ENCODE results near the gene C1orf21.

Gene C1orf21

DNA sequence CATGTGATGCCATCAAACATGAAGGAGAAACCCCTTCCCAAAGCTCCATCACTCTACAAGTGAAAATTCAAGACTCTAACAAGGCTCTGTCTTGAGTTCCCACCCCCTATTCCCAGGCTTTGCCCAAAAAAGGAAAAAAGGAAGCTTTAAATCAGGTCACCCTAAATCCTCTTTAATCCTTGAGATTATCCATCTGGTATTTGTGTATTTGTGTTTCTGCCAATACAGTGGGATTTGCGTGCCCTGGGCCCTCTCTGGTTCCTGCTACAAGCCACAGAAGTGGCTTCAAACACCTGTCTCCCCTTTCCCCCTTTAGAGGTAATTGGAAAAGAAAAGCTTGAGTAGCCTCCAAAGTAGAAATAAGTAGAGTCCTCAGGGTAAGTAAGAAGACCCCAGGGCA is 247.5 kb downstream of the C1orf21 start:
- Histone ChIP-seq H3K27me3 (ENCODE audit: control insufficient read depth in 1 of 2, insufficient read depth in 2 of 2, low read length in 2 of 2) (no peaks in the 10 kb centered on the region), H3K27ac (ENCODE audit: low read depth, low read length) (no peak overlapping the region), H3K4me3 (ENCODE audit: low read depth in 1 of 2, low read length in 2 of 2) (no peak overlapping the region), H3K9me3 (ENCODE audit: control insufficient read depth in 1 of 2, low read length in 2 of 2) (no peaks in the 10 kb centered on the region), H3K36me3 (ENCODE audit: control insufficient read depth in 1 of 2, insufficient read depth in 2 of 2, low read length in 2 of 2) (no peaks in the 10 kb centered on the region), H3K9ac (ENCODE audit: low read depth in 1 of 2, low read length in 2 of 2) (no peak overlapping the region), H3K4me1 (ENCODE audit: control insufficient read depth in 1 of 2, insufficient read depth in 2 of 2, low read length in 2 of 2) (no peaks in the 10 kb centered on the region)

DNA sequence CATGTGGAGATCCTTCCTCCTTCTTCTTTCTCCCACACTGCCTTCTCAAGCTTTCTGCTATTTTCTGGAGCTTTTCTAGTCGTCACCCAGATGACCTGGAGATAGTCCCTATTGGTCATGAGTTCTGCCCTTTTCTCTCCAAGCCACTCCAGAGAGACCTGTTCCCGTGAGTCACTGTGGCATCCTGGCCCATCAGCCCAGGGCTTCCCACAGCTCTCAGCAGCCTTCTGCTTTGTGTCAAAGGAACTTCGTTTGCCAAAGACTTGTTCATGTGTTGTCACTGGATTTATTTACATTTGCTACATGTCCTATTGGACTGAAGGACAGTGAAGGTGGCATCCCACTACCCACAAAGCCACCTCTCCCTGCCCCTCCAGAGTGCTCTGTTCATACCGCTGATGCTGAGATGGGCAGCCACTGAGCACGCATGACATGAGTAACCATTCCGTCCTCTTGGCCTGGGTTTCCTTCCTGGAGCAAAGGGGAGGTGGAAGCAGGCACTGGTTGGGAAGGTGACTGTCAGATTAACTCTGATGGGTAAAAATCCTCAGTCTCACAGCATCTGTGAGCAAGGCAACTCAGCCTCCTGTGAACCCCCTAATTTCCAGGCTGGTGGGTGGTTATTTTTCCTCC is 248.6 kb downstream of the C1orf21 start:
- H3K36me3 ChIP-seq (ENCODE audit: control insufficient read depth in 1 of 2, insufficient read depth in 2 of 2, low read length in 2 of 2): no peaks in the 10 kb centered on the region
- no peak overlapping the region for H3K4me3 ChIP-seq (ENCODE audit: low read depth in 1 of 2, low read length in 2 of 2)
- no peak overlapping the region for H3K9ac ChIP-seq (ENCODE audit: low read depth in 1 of 2, low read length in 2 of 2)
- no peaks in the 10 kb centered on the region for H3K27me3 ChIP-seq (ENCODE audit: control insufficient read depth in 1 of 2, insufficient read depth in 2 of 2, low read length in 2 of 2)
- H3K9me3 ChIP-seq (ENCODE audit: control insufficient read depth in 1 of 2, low read length in 2 of 2): no peaks in the 10 kb centered on the region
- H3K4me1 ChIP-seq (ENCODE audit: control insufficient read depth in 1 of 2, insufficient read depth in 2 of 2, low read length in 2 of 2): no peaks in the 10 kb centered on the region
- H3K27ac ChIP-seq (ENCODE audit: low read depth, low read length): no peak overlapping the region

DNA sequence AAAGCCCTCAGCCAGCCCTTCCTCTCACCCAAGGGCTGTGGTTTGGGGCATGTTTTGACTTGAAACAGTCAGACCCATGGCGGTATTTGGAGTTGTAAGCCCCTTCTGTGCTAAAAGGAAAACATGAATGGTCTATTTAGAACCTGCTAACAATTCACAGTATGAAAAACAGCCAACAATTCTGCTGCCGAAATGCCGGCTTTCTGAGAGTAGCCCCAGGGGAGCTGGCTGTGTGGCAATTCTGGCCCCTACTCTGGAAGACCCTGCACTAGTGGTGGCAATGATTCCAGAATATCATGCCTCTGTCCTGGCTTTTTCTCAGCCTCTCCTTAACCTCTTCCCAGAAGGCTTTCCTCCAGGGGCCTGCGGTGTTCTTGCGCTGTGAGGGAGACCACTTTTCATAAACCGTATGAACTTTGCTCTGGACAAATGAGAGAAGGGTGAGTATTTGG is 249.2 kb downstream of the C1orf21 start:
- H3K4me3 ChIP-seq (ENCODE audit: low read depth in 1 of 2, low read length in 2 of 2): no peak overlapping the region
- no peaks in the 10 kb centered on the region for H3K4me1 ChIP-seq (ENCODE audit: control insufficient read depth in 1 of 2, insufficient read depth in 2 of 2, low read length in 2 of 2)
- no peaks in the 10 kb centered on the region for H3K36me3 ChIP-seq (ENCODE audit: control insufficient read depth in 1 of 2, insufficient read depth in 2 of 2, low read length in 2 of 2)
- H3K27me3 ChIP-seq (ENCODE audit: control insufficient read depth in 1 of 2, insufficient read depth in 2 of 2, low read length in 2 of 2): no peaks in the 10 kb centered on the region
- H3K9me3 ChIP-seq (ENCODE audit: control insufficient read depth in 1 of 2, low read length in 2 of 2): no peaks in the 10 kb centered on the region
- H3K9ac ChIP-seq (ENCODE audit: low read depth in 1 of 2, low read length in 2 of 2): no peak overlapping the region
- no peak overlapping the region for H3K27ac ChIP-seq (ENCODE audit: low read depth, low read length)

DNA sequence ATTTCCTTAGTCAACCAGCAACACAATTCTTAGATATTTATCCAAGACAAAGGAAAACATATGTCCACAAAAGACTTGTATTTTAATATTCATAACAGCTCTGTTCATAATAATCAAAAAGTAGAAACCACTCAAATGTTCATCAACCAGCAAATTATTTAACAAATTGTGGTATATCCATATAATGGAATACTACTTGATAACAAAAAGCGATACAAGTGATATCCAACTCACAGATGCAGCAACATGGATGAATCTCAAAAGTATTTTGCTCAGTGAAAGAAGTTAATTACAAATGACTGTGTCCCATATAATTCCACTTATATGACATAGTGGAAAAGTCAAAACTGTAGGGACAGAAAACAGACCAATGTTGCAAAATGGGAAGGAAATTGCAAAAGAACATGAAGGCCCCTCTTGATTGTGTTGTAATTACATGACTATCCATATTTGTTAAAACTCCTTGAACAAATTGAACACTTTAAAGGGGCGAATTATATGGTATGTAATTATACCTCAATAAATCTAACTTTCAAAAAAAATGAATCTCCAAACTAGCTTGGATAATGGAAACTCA is 250.9 kb downstream of the C1orf21 start:
- no peak overlapping the region for H3K27ac ChIP-seq (ENCODE audit: low read depth, low read length)
- H3K9ac ChIP-seq (ENCODE audit: low read depth in 1 of 2, low read length in 2 of 2): no peak overlapping the region
- H3K27me3 ChIP-seq (ENCODE audit: control insufficient read depth in 1 of 2, insufficient read depth in 2 of 2, low read length in 2 of 2): no peaks in the 10 kb centered on the region
- H3K4me1 ChIP-seq (ENCODE audit: control insufficient read depth in 1 of 2, insufficient read depth in 2 of 2, low read length in 2 of 2): no peaks in the 10 kb centered on the region
- H3K36me3 ChIP-seq (ENCODE audit: control insufficient read depth in 1 of 2, insufficient read depth in 2 of 2, low read length in 2 of 2): no peaks in the 10 kb centered on the region
- no peaks in the 10 kb centered on the region for H3K9me3 ChIP-seq (ENCODE audit: control insufficient read depth in 1 of 2, low read length in 2 of 2)
- no peak overlapping the region for H3K4me3 ChIP-seq (ENCODE audit: low read depth in 1 of 2, low read length in 2 of 2)

DNA sequence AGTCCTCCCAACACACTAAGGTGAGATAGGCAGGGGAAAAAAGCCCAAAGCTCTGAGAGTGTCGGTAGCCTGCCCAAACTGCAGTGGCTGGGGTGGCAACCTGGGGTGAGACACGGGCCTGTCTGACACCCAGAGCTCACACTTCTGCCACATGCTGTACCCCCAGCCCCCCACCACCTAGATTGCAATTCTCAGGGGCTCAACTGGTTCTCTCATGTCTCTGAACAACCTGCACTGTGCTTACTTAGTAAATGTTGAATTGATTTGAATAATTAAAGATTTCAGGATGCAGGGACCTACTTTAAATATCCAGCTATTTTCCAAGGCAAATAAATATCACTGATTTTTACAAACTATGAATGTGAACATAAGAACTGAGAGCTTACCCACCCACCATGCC is 252.4 kb downstream of the C1orf21 start:
- no peaks in the 10 kb centered on the region for H3K36me3 ChIP-seq (ENCODE audit: control insufficient read depth in 1 of 2, insufficient read depth in 2 of 2, low read length in 2 of 2)
- no peak overlapping the region for H3K27ac ChIP-seq (ENCODE audit: low read depth, low read length)
- no peaks in the 10 kb centered on the region for H3K9me3 ChIP-seq (ENCODE audit: control insufficient read depth in 1 of 2, low read length in 2 of 2)
- H3K4me3 ChIP-seq (ENCODE audit: low read depth in 1 of 2, low read length in 2 of 2): no peak overlapping the region
- H3K9ac ChIP-seq (ENCODE audit: low read depth in 1 of 2, low read length in 2 of 2): no peak overlapping the region
- H3K27me3 ChIP-seq (ENCODE audit: control insufficient read depth in 1 of 2, insufficient read depth in 2 of 2, low read length in 2 of 2): no peaks in the 10 kb centered on the region
- no peaks in the 10 kb centered on the region for H3K4me1 ChIP-seq (ENCODE audit: control insufficient read depth in 1 of 2, insufficient read depth in 2 of 2, low read length in 2 of 2)

DNA sequence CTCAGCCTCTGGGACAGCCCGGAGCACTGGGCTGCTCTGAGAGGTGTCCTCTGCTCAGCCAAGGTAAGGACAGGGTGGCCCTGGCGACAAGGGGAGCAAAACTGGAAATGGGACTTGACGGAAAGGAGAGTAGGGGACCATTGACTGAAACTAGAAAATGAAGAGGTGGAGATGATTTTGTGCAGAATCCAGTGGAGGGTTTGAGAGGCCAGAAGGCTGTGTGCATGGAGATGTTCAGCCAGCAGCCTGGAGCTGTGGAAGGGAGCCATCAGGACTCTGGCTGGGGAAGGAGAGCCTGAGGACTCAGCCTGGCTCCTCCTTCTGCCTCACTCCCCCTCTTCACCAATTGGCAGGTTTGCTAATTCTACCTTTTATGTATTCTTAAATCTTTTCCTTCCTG is 253.7 kb downstream of the C1orf21 start:
- no peaks in the 10 kb centered on the region for H3K36me3 ChIP-seq (ENCODE audit: control insufficient read depth in 1 of 2, insufficient read depth in 2 of 2, low read length in 2 of 2)
- no peaks in the 10 kb centered on the region for H3K4me1 ChIP-seq (ENCODE audit: control insufficient read depth in 1 of 2, insufficient read depth in 2 of 2, low read length in 2 of 2)
- H3K27ac ChIP-seq (ENCODE audit: low read depth, low read length): no peak overlapping the region
- H3K9me3 ChIP-seq (ENCODE audit: control insufficient read depth in 1 of 2, low read length in 2 of 2): no peaks in the 10 kb centered on the region
- H3K4me3 ChIP-seq (ENCODE audit: low read depth in 1 of 2, low read length in 2 of 2): no peak overlapping the region
- no peak overlapping the region for H3K9ac ChIP-seq (ENCODE audit: low read depth in 1 of 2, low read length in 2 of 2)
- H3K27me3 ChIP-seq (ENCODE audit: control insufficient read depth in 1 of 2, insufficient read depth in 2 of 2, low read length in 2 of 2): no peaks in the 10 kb centered on the region

DNA sequence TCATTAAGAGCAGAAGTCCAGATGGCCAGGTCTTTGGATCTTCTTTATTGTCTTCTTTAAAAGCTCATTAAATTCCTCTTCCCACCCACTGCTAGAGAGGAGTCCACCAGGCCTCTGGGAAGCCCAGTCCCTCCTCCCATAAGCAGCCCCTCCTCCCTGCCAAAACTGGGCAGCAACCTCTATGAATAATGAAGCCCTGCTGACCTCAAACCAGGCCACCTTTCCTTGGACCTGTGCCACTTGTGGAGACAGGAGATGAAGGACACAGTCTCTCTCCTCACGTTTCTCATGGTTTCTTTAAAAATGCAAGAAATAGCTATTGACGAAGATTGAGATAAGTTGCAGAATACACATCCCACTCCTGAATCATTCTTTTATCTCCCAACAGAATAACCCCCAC is 255.1 kb downstream of the C1orf21 start:
- H3K27ac ChIP-seq (ENCODE audit: low read depth, low read length): no peak overlapping the region
- no peak overlapping the region for H3K9ac ChIP-seq (ENCODE audit: low read depth in 1 of 2, low read length in 2 of 2)
- H3K4me3 ChIP-seq (ENCODE audit: low read depth in 1 of 2, low read length in 2 of 2): no peak overlapping the region
- no peaks in the 10 kb centered on the region for H3K27me3 ChIP-seq (ENCODE audit: control insufficient read depth in 1 of 2, insufficient read depth in 2 of 2, low read length in 2 of 2)
- no peaks in the 10 kb centered on the region for H3K4me1 ChIP-seq (ENCODE audit: control insufficient read depth in 1 of 2, insufficient read depth in 2 of 2, low read length in 2 of 2)
- no peaks in the 10 kb centered on the region for H3K36me3 ChIP-seq (ENCODE audit: control insufficient read depth in 1 of 2, insufficient read depth in 2 of 2, low read length in 2 of 2)
- H3K9me3 ChIP-seq (ENCODE audit: control insufficient read depth in 1 of 2, low read length in 2 of 2): no peaks in the 10 kb centered on the region

DNA sequence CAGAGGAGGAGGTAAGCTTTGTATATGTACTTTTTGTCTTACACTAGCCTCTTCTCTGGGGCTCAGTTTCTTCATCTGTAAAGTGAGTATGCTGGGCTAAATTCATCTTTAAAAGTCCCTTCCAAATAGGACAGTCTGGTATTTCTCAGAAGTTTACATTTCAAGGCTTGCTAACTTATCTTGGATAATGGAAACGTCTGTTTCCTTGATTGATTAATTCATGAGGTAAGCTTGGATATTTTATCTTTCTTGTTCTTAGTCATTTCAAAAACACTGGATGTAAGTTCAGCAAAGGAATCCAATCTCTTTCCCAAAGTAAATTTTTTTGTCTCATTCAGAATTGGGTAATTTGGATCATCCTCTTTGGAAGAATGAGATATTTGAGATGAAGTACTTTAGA is 256.8 kb downstream of the C1orf21 start:
- no peaks in the 10 kb centered on the region for H3K9me3 ChIP-seq (ENCODE audit: control insufficient read depth in 1 of 2, low read length in 2 of 2)
- no peak overlapping the region for H3K27ac ChIP-seq (ENCODE audit: low read depth, low read length)
- H3K36me3 ChIP-seq (ENCODE audit: control insufficient read depth in 1 of 2, insufficient read depth in 2 of 2, low read length in 2 of 2): no peaks in the 10 kb centered on the region
- no peak overlapping the region for H3K9ac ChIP-seq (ENCODE audit: low read depth in 1 of 2, low read length in 2 of 2)
- H3K27me3 ChIP-seq (ENCODE audit: control insufficient read depth in 1 of 2, insufficient read depth in 2 of 2, low read length in 2 of 2): no peaks in the 10 kb centered on the region
- H3K4me1 ChIP-seq (ENCODE audit: control insufficient read depth in 1 of 2, insufficient read depth in 2 of 2, low read length in 2 of 2): no peaks in the 10 kb centered on the region
- H3K4me3 ChIP-seq (ENCODE audit: low read depth in 1 of 2, low read length in 2 of 2): no peak overlapping the region

DNA sequence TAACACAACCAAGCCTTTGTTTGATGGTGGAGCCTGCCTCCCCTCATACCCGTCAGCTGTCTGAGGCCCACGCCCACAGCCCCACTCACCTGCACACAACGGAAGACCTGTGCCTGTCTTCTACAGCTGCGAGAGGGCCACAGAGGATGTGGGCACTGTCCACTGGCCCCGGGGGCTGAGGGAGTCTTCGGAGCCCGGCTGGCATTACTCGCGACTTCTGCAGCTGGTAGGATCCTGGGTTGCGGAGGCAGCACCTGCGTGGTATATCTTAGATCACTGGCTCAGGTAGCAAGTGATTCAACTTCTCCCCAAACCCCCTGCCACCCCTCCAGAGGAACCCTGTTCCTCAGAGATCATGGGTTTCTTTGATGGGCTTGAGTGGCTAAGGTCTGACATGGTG is 257.9 kb downstream of the C1orf21 start:
- H3K27me3 ChIP-seq (ENCODE audit: control insufficient read depth in 1 of 2, insufficient read depth in 2 of 2, low read length in 2 of 2): no peaks in the 10 kb centered on the region
- H3K4me3 ChIP-seq (ENCODE audit: low read depth in 1 of 2, low read length in 2 of 2): no peak overlapping the region
- H3K4me1 ChIP-seq (ENCODE audit: control insufficient read depth in 1 of 2, insufficient read depth in 2 of 2, low read length in 2 of 2): no peaks in the 10 kb centered on the region
- H3K9ac ChIP-seq (ENCODE audit: low read depth in 1 of 2, low read length in 2 of 2): no peak overlapping the region
- H3K9me3 ChIP-seq (ENCODE audit: control insufficient read depth in 1 of 2, low read length in 2 of 2): no peaks in the 10 kb centered on the region
- H3K36me3 ChIP-seq (ENCODE audit: control insufficient read depth in 1 of 2, insufficient read depth in 2 of 2, low read length in 2 of 2): no peaks in the 10 kb centered on the region
- no peak overlapping the region for H3K27ac ChIP-seq (ENCODE audit: low read depth, low read length)

DNA sequence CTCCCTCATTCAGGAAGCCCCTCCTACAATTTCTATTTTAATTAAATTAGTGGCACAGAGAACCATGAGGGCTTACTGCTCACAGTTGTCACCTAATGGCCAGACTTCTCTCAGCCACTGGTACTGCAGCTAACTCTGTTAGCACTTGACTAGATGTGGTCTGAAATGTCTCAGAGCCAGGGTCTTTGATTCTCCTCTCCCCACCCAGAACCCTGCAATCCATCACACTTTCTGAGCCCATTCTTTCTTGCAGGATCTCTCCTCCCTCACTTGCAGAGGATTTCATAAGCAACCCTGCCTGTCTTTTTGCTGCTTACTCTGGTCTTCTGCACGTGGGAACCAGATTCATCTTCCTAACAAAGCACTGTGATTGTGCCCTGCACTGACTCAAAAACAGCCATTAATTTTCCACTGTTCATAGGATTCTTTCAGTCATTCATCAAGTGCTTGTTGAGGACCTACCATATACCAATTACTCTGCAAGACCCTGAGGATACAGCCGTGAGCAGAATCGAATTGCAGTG is 259.4 kb downstream of the C1orf21 start:
- Histone ChIP-seq H3K4me3 (ENCODE audit: low read depth in 1 of 2, low read length in 2 of 2) (no peak overlapping the region), H3K36me3 (ENCODE audit: control insufficient read depth in 1 of 2, insufficient read depth in 2 of 2, low read length in 2 of 2) (no peaks in the 10 kb centered on the region), H3K9me3 (ENCODE audit: control insufficient read depth in 1 of 2, low read length in 2 of 2) (no peaks in the 10 kb centered on the region), H3K4me1 (ENCODE audit: control insufficient read depth in 1 of 2, insufficient read depth in 2 of 2, low read length in 2 of 2) (no peaks in the 10 kb centered on the region), H3K27me3 (ENCODE audit: control insufficient read depth in 1 of 2, insufficient read depth in 2 of 2, low read length in 2 of 2) (no peaks in the 10 kb centered on the region), H3K9ac (ENCODE audit: low read depth in 1 of 2, low read length in 2 of 2) (no peak overlapping the region), H3K27ac (ENCODE audit: low read depth, low read length) (no peak overlapping the region)
